CD4-positive, alpha-beta T cell treated with Interleukin-6 for 4 hours (primary cell): ENCODE data around the gene M6PR.

ENCODE experiments used
- DNase-seq: peaks from one replicate; pipeline ENCODE4 v3.0.0-alpha.2; 2020; ENCODE audit warnings: mixed read lengths

Gene M6PR

DNA sequence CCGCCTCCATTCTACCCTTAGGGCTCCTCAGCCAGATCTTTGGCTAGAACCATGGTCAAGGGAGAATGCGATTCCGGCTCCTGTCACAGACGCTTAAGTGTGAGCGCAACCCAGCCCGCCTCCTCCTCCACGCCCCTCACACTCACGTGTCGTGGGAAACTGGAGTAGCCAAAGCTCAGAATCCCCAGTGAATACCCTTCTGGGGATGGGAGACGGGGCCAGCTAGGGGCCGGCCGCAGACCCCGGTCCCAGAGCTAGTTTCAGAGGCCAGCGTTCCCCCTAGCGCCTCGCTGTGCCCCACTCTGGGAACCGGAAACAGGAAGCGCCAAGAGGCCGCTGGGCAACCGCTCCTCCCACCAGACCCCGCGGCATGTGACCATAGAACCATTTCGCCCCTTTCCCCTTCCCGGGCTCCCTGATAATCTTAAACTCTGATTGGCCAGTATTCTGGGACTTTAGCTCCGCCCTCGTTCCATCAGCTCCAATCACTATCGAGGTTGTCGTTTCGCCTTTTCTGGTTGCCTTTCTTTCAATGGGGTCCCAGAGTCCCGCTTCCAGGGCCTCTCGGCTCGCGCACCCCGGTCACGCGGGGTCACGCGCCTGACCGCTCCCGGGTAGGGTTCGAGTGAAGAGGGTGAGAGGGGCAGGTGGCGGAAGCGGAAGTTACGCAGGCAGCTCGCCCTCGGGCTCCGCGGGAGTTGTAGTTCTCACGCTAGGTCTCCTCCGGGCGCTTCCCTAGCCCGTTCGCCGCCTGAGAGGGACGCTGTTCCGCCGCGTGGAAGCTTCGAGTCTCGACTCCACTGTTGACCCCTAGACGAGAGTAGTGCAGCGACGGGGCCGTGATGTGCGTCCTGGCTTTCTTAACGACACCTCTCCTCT is at the start of gene M6PR:
M6PR (minus strand) TSS at position 304 of the 879 bp plus-strand sequence. CDS start 3,241 bp downstream, outside the sequence.
- peak; percentile 92 for DNase-seq

DNA sequence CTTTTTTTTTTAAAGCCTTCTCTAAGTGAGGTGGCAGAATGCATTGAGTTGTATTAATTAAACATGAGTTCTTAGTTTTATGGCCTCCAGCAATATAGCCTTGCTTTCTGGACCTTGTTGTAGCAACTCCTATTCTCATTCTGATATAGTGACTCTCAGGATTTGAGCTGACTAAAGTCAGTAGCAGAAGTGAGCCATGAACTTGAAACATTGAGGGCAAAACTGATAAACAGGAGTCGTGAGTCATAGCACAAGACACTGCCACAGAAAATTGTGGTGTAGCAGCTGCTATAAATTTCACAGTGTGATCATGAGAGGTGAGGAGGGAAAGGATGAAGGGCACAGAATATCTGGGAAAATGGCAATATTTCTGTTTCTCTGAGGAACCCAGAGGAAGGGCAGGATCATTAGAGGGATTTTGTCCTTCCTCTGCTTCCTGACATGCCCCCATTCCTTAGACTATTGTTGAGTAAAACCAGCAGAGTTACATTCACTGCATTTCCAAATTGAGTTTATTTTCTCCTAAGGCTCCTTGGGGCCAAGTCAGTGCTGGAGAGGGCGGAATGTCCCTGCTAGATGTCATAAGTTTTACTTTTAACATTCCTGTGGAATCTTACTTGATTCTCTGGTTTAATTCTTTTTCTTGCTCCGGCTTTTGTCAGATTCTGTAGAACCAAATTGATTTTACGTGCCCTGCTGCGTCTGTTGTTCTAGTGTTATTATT is 47.4 kb upstream of the M6PR start:
- peak; percentile 18 for DNase-seq

DNA sequence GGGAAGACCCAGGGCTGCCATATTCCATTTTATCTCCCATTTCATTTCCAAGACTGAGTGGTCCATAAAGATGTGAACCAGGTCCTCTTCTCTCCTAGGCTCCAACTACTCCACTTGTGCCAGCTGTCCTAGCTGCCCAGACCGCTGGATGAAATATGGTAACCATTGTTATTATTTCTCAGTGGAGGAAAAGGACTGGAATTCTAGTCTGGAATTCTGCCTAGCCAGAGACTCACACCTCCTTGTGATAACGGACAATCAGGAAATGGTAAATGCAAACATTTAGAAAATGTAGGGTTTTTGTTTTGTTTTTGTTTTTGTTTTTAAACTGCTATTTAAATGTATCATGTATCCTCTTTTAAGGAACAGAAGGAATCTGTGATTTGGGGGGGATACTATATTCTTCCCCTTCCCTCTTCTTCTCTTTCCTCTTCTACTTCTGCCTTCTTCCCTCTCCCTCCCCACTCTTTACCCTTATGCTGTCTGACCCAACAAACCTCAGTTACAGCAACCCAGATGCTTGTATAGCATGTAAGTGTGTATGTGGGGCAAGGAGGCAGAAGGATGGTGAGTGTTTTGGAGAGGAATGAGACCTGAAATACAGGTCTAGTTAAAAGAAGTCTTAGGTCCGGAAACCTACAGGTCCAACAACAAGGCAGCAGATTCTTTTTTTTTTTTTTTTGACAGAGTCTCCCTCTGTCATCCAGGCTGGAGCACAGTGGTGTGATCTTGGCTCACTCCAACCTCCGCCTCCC is 45.8 kb upstream of the M6PR start:
- DNase-seq = no peak

DNA sequence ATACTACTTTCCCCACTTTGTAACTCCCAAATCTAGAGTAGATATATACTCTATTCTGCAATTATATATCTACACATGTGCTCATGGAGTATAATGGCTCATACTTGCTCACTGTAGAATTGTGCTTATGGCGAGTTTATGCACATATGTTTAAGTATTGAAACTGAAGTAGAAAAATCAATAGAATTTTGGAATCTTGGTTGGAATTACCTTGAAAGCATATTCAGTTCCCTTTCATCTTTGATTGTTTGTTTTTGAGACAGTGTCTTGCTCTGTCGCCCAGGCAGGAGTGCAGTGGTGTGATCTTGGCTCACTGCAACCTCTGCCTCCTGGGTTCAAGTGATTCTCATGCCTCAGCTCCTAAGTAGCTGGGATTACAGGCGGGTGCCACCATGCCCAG is 44.4 kb upstream of the M6PR start:
- no peak for DNase-seq

DNA sequence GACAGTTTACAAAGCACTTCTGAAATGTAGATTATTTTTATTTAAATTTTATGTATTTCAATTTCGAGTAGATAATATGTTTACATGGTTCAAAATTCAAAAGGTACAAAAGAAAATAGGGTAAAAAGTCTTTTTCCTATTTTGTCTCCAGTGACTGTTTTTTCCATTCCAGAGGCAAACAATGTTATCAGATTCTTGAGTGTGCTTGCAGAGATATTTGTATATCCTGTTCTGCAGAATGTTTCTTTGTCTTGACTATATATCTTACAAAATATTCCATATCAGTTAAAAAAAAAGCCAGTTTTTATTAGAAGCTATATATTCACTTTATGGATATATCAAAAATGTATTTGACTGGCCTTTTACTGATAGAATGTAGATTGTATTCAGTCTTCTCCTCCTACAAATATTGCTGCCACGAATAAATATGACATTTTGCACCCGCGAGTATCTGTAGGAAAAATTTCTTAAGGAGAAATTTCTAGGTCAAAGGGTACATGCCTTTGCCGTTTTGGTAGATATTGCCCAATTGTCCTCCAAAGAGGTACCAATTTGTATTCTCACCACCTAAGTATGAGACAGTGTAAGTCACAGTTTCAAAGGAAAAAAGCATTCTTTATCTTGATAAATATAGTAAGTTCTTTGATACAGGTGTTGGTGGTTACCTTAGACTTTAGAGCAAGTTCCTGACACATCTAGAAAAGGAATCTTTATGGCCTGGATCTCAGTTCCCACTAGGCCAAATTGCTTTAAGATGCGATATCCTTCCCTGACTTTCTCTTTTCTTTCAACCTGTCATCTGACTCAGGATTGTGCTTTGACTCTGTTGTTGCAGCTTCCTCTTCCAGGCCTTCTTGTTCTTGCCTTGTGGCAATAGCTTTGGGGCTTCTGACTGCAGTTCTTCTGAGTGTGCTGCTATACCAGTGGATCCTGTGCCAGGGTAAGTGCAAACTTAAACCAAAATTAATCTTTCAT is 42.2 kb upstream of the M6PR start:
- peak; percentile 29 for DNase-seq

DNA sequence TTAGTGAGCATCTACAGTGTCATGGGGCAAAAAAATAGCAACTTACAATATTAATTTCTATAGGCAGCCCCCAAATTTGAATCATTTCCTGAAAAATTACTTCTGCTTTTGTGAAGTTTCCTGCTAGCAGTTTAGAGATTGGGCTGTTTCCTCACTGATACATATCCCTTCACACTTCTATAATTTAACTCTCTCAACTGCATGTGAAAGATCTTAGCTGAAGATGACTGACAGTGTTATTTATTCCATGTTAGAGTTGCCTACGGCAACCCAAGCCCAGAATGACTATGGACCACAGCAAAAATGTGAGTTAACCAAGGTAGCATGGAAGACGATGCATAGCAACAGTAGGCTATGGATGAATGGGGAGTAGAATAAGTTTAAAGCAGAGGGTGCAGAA is 40.0 kb upstream of the M6PR start, which contains the start of gene KLRG1:
KLRG1 (plus strand) TSS at position 134 of the 400 bp plus-strand sequence; CDS start at position 224, 90 bp downstream.
- DNase-seq = no peak

DNA sequence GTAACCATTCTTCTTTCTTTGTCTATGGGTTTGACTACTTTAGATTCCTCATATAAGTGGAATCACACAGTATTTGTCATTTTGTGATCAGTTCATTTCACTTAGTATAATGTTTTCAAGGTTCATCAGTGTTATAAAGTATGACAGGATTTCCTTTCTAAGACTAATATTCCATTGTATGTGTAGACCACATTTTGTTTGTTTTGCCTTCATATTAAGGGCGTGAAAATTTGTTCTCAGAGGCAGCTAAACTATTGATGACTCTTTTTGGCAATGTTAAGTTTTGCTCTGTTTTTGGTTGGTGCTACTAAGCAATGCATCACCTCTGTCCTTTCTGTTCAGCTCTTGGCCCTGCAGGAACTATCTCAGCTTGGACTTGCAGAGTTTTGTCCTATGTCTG is 38.2 kb upstream of the M6PR start:
- no peak for DNase-seq

DNA sequence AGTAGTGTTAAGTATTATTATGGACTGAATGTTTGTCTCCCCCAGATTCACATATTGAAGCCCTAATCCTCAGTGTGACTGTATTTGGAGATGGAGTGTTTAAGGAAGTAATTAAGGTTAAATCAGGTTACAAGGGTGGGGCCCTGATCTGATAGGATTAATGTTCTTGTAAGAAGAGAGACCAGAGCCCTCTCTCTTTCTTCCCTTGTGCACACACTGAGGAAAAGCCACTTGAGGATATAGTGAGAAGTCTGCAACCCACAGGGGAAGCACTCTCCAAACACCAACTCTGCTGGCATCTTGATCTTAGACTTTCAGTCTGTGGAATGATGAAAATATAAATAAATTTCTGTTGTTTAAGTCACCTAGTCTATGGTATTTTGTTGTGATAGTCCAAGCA is 37.7 kb upstream of the M6PR start:
- DNase-seq = no peak

DNA sequence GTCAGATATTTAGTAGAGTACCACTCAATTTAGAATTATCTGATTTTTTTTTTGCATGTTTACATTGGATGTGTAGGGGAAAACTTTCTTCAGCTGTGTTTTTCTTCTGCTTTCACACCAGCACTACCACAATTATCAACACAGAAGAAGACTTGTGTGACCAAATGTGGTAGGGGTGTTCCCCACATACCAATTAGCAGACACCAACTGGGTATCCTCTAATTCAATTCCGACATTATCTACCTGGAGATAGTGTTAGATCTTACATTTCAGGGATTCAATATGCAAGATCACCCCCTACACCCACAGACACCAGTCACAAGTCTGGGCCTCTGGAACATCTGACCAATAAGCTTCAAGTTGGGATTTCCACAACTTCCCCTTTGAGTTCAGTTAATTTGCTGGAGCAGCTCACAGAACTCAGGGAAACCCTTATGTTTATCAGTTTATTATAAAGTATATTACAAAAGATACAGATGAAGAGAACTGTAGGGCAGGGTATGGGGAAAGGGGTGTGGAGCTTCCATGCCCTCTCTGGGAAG is 35.8 kb upstream of the M6PR start:
- DNase-seq = no peak

DNA sequence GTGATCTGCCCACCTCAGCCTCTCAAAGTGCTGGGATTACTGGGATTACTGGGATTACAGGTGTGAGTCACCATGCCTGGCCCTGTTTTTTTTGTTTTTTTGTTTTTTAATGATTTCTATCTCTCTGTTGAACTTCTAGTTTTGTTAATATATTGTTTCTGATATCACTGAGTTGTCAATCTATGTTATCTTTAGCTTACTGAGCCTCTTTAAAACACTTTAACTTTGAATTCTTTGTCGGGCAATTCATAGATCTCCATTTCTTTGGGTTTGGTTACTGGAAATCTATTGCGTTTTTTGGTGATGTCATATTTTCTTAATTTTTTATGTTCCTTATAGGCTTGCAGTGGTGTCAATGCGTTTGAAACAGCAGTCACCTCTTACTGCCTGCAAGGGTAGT is 30.7 kb upstream of the M6PR start:
- DNase-seq = no peak

DNA sequence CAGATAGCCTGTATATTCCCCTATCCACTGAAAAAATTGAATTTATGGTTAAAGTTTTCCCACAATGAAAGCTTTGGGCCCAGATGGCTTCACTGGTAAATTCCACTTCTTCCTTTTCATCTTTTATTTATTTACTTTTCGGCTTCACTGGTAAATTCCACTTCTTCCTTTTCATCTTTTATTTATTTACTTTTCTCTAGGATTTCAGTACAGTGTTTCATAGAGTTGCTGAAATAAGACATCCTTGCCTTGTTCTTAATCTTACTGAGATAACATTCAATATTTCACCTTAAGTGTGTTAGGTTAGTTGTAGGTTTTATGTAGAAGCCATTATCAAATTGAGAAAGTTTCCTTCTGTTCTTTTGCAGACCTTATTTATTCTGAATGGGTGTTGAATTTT is 21.0 kb upstream of the M6PR start:
- no peak for DNase-seq

DNA sequence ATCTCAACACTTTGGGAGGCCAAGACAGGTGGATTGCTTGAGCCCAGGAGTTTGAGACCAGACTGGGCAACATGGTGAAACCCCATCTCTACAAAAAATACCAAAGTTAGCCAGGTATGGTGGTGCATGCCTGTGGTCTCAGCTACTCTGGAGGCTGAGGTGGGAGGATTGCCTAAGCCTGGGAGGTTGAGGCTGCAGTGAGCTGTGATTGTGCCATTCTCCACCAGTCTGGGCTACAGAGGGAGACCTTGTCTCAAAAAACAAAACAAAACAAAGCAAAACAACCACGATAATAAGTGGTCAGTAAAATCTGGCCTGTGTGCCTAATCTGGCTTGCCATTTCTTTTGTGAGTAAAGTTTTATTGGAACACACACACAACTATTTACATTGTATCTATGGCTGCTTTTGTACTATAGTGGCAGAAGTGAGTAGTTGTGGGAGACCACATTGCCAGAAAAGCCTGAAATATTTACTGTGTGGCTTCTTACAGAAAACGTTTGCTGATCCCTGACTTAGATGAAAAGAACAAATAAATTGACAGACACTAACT is 20.5 kb upstream of the M6PR start:
- no peak for DNase-seq

DNA sequence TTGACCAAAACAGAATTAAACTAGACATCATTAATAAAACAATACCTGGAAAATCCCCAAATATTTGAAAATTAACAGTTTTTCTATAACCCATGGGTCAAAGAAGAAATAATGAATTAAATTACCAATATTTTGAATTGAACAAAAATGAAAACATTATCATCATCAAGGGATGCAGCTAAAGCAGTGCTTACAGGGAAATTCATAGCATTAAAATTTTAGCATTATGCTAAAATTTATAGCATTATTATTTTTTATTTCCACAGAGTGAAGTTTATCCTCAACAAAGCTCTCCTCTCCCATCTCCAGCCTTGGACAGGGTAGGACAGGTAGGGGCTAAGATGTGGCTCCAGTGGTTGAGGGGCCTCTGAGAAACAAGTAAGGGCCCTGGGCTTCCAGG is 19.3 kb upstream of the M6PR start:
- DNase-seq = no peak

DNA sequence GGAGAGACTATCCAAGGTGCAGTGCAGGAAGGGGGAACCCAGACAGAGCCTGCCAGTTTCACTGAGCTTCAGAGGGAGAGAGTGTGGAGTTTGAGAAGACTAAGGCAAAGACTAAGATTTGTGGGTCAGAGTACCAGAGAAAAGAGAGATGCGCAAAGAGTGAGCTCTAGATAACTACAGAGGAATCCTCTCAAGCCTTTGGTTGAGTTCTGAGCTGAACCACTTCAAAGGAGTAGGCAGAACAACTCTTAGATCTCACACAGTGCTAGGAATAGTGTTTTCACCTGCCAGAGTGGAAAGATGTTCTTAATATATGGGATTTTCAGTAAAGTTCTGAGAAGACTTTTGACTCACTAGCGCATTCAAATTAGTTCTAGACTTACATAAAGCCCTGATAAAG is 10.7 kb upstream of the M6PR start:
- DNase-seq = peak; percentile 15

DNA sequence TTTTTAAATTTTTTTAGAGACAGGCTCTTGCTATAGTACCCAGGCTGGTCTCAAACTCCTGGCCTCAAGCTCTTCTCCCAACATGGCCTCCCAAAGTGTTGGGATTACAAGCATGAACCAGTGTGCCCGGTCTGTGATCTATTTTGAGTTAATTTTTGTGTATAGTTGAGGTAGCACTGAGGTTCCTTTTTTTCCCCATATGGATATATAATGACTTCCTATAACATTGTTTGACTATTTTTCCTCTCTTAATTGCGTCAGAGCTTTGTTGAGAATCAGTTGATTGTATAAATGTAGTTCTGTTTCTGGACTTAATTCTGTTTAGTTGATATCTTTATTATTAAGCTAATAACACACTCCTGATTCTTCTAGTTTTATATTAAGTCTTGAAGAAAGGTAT is 8.6 kb upstream of the M6PR start:
- DNase-seq = no peak

DNA sequence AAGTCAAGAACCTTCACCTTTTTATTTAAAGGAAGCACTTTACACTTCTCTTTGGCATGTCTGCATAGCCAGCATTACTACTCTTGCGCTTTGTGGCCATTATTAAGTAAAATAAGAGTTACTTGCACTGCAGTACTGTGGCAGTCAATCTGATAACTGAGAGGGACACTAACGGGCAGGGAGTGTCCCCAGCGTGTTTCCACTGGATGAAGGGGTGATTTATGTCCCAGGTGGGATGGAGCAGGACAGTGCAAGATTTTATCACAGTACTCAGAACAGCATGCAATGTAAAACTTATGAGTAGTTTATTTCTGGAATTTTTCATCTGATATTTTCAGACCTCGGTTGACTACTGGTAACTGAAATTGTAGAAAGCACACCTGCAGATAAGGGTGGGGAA is 8.1 kb upstream of the M6PR start:
- DNase-seq = no peak

DNA sequence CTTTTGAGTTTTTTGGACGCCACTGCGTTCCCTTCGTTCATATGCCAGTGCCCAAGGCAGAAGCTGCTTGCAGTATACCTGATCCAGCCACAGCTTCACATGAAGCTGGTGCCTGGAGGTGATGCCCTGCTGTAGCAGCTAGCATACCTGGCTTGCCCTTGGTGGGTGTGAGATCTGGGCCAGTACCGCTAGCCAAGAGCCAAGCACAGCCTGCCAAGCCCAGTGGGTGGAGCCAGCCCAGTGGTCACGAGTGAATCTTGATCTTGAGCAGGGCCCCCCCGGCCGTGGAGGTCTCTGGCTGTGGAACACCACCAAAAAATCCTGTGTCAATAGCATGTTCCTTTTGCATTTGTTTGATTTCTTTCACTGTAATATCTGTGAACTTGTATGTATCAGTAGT is 7.3 kb upstream of the M6PR start:
- DNase-seq = no peak

DNA sequence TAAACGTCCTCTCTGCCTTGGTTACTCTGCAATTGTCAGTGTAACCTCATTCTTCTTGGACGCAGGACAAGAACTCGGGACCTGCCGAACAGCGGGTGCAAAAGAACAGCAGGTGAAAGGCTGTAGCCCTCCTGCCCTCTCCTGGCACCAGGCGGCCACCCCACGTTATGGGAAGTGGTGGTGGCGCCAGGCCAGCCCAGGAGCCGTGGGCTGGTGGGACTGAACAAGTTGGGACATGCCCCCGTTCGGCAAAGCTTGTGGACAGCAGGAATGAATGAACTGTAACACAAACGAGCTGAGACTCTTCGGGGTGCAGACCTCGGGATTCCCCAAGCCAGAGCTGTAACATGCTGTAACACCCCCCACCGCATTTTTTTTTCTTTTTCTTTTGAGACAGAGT is 6.6 kb upstream of the M6PR start:
- DNase-seq = no peak

DNA sequence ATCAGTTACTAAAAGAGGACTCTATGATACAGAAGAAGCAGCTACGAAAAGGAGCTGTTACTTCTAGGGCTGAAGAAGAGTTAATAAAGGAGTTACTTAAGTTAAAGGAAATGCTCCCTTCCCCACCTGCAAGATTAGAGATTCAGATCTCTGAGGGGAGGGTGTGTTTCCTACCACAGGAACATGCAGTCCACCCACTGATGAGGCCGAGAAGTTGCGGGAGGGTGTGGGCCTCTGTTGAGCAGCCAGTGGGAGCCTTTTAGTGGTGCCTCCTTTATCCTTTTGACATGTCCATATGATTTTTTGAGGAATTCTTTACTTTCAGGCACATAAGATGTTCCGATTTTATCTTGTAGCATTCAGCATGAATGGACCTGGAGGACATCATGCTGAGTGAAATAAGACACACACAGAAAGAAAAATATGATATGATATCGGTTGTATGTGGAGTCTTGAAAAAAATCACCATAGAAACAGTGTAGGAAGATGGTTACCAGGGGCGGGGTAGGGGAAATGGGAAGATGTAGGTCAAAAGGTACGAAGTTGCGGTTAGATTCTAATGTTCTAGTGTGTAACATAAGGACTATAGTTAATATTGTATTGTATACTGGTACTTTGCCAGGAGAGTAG is 4.4 kb upstream of the M6PR start:
- DNase-seq = peak; percentile 59

DNA sequence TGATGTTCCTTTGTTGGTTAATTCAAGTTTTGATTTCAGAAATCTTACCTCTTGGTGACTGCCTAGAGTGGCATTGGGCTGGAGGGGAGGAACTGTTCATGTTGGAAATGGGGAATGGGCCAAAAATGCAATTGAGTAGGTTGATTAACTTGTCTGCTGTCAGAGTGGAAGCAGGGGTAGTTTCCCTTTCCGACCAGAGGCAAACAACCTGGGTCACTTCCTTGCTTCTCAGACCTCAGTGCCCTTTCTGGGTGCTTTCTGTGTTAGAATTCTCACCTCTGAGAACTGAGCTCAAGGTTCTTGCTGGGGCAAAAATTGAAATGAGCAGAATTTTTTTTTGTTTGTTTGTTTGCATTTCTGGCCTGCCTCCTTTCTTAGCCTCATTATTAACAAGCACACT is 2.3 kb upstream of the M6PR start:
- DNase-seq = peak; percentile 37
